ENCODE data around the gene ACRV1. TPM values are rescaled to one million over a fixed set of nuclear protein-coding genes. Genes with fewer than 3 reads are reported as not detected.

ACRV1 gene
- total RNA-seq, 1 experiment from 2014 or later: not detected

DNA sequence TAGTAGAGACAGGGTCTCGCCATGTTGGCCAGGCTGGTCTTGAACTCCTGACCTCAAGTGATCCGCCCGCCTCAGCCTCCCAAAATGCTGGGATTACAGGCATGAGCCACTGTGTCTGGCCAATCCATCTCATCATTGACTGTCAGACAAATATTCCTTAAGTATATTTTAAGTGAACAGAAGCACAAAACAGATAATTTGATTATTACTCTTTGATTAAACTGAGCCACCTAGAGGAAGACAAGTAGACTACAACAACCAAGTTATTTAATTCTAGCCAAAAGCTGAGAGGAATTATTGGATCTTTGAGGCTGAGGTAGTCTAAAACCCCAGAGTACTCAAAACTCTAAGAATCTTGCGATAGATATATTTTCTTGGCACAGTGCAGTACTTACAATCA, 1.2 kb downstream of the ACRV1 start:
- peaks cover 28% of the 10 kb centered on the region for H3K36me3 Mint-ChIP-seq (ENCODE audit: insufficient read depth, unreplicated experiment)
- H3K4me3 Mint-ChIP-seq (ENCODE audit: unreplicated experiment): no peak overlapping the region
- H3K27ac Mint-ChIP-seq (ENCODE audit: unreplicated experiment): no peak overlapping the region
- TF ChIP-seq, protein P1, sequence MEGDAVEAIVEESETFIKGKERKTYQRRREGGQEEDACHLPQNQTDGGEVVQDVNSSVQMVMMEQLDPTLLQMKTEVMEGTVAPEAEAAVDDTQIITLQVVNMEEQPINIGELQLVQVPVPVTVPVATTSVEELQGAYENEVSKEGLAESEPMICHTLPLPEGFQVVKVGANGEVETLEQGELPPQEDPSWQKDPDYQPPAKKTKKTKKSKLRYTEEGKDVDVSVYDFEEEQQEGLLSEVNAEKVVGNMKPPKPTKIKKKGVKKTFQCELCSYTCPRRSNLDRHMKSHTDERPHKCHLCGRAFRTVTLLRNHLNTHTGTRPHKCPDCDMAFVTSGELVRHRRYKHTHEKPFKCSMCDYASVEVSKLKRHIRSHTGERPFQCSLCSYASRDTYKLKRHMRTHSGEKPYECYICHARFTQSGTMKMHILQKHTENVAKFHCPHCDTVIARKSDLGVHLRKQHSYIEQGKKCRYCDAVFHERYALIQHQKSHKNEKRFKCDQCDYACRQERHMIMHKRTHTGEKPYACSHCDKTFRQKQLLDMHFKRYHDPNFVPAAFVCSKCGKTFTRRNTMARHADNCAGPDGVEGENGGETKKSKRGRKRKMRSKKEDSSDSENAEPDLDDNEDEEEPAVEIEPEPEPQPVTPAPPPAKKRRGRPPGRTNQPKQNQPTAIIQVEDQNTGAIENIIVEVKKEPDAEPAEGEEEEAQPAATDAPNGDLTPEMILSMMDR (IDR thresholded peaks at IDR 0.05; ENCODE audit: insufficient read depth in 1 of 2, low read depth in 1 of 2, low read length in 1 of 2, severe bottlenecking in 1 of 2, unreplicated experiment in 1 of 2): peak; percentile 15 to 50
- ChIA-PET POLR2A (no interaction called here), CTCF (interaction anchor here (0.7 kb wide), 1 partner anchor 23 kb away, joined by 3 read pairs; no protein-coding TSS in a partner anchor)
- DNase-seq: no peak
- Histone ChIP-seq H3K9me3 (no peaks in the 10 kb centered on the region), H3K4me3 (ENCODE audit: low read depth, low read length) (no peak overlapping the region), H3K27me3 (replicated peaks; ENCODE audit: control insufficient read depth, insufficient read depth, low read length) (no peaks in the 10 kb centered on the region), H3K4me1 (peaks cover 5% of the 10 kb centered on the region; the same call in 1 of the 2 replicates), H3K36me3 (ENCODE audit: control insufficient read depth, insufficient read depth, low read length) (peaks cover 6% of the 10 kb centered on the region)
- no peaks in the 10 kb centered on the region for H3K4me1 Mint-ChIP-seq (ENCODE audit: low read depth, unreplicated experiment)
- no TSS peak for BruUV-seq (replicated peaks)
- H3K27me3 Mint-ChIP-seq (ENCODE audit: insufficient read depth, unreplicated experiment): no peaks in the 10 kb centered on the region
- no peaks in the 10 kb centered on the region for H3K9me3 Mint-ChIP-seq (ENCODE audit: unreplicated experiment)
- intact Hi-C loops (cut with micrococcal nuclease; ENCODE audit: unreplicated experiment): no loop called here

DNA sequence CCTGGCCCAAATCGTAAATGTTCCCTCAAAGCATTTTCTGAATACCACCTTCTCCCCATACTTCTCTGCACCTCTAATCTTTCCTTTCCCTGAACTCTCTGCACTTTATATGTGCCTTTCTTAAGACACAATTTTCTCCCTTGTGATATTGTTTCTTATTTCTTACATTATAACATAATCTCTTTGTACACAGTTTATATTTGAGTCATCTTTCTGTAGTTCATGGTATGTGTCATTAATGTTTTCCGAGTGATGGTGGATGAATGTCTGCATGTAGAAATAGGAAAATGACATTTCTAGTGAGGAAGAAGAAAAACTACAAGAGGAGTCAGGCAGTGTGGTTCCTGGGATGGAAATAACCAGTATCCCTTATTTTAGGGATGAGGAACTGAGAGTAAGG, 5.5 kb downstream of the ACRV1 start:
- H3K4me1 Mint-ChIP-seq (ENCODE audit: low read depth, unreplicated experiment): no peaks in the 10 kb centered on the region
- DNase-seq: no peak
- H3K36me3 Mint-ChIP-seq (ENCODE audit: insufficient read depth, unreplicated experiment): peaks cover 48% of the 10 kb centered on the region
- no peak overlapping the region for H3K4me3 Mint-ChIP-seq (ENCODE audit: unreplicated experiment)
- H3K9me3 Mint-ChIP-seq (ENCODE audit: unreplicated experiment): no peaks in the 10 kb centered on the region
- Histone ChIP-seq H3K27me3 (replicated peaks; ENCODE audit: control insufficient read depth, insufficient read depth, low read length) (no peaks in the 10 kb centered on the region), H3K36me3 (ENCODE audit: control insufficient read depth, insufficient read depth, low read length) (peaks cover 6% of the 10 kb centered on the region), H3K9me3 (no peaks in the 10 kb centered on the region), H3K4me3 (ENCODE audit: low read depth, low read length) (no peak overlapping the region), H3K4me1 (peaks cover 5% of the 10 kb centered on the region; the same call in 1 of the 2 replicates)
- CTCF ChIA-PET: no interaction called here
- TF ChIP-seq, protein P1 (IDR thresholded peaks at IDR 0.05; ENCODE audit: insufficient read depth in 1 of 2, low read depth in 1 of 2, low read length in 1 of 2, severe bottlenecking in 1 of 2, unreplicated experiment in 1 of 2): no peak
- H3K27ac Mint-ChIP-seq (ENCODE audit: unreplicated experiment): no peak overlapping the region
- BruUV-seq (replicated peaks): no TSS peak
- H3K27me3 Mint-ChIP-seq (ENCODE audit: insufficient read depth, unreplicated experiment): no peaks in the 10 kb centered on the region
- intact Hi-C loops (cut with micrococcal nuclease; ENCODE audit: unreplicated experiment): no loop called here
- POLR2A ChIA-PET: no interaction called here

DNA sequence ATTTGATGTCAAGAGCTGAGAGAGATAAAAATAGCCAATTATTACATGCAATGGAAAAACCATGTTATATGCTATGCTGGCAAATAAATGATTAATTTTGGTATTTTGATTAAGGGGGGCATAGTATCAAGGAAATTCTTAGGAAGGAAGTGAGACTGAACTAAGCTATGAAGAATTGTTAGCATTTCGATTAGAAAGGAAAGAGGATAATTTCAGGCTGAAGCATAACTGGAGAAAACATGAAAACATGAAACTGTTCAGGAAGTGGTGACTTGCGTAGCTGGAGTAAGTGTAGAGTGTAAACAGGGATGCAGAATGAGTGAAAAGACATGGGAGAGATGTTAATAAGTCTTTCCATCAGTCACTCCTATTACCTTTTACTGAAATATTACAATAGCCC, 6.4 kb downstream of the ACRV1 start:
- BruUV-seq (replicated peaks): no TSS peak
- Mint-ChIP-seq H3K4me1 (ENCODE audit: low read depth, unreplicated experiment) (no peaks in the 10 kb centered on the region), H3K36me3 (ENCODE audit: insufficient read depth, unreplicated experiment) (peaks cover 50% of the 10 kb centered on the region), H3K27ac (ENCODE audit: unreplicated experiment) (no peak overlapping the region), H3K9me3 (ENCODE audit: unreplicated experiment) (no peaks in the 10 kb centered on the region), H3K27me3 (ENCODE audit: insufficient read depth, unreplicated experiment) (no peaks in the 10 kb centered on the region), H3K4me3 (ENCODE audit: unreplicated experiment) (no peak overlapping the region)
- TF ChIP-seq, protein P1 (IDR thresholded peaks at IDR 0.05; ENCODE audit: insufficient read depth in 1 of 2, low read depth in 1 of 2, low read length in 1 of 2, severe bottlenecking in 1 of 2, unreplicated experiment in 1 of 2): no peak
- ChIA-PET POLR2A (no interaction called here), CTCF (no interaction called here)
- no peak overlapping the region for H3K4me3 ChIP-seq (ENCODE audit: low read depth, low read length)
- no peaks in the 10 kb centered on the region for H3K27me3 ChIP-seq (replicated peaks; ENCODE audit: control insufficient read depth, insufficient read depth, low read length)
- intact Hi-C loops (cut with micrococcal nuclease; ENCODE audit: unreplicated experiment): no loop called here
- no peak for DNase-seq
- peaks cover 6% of the 10 kb centered on the region for H3K36me3 ChIP-seq (ENCODE audit: control insufficient read depth, insufficient read depth, low read length)
- no peaks in the 10 kb centered on the region for H3K9me3 ChIP-seq
- H3K4me1 ChIP-seq: no peaks in the 10 kb centered on the region
